Measurements from ENCODE around the gene THADA.

THADA gene

DNA sequence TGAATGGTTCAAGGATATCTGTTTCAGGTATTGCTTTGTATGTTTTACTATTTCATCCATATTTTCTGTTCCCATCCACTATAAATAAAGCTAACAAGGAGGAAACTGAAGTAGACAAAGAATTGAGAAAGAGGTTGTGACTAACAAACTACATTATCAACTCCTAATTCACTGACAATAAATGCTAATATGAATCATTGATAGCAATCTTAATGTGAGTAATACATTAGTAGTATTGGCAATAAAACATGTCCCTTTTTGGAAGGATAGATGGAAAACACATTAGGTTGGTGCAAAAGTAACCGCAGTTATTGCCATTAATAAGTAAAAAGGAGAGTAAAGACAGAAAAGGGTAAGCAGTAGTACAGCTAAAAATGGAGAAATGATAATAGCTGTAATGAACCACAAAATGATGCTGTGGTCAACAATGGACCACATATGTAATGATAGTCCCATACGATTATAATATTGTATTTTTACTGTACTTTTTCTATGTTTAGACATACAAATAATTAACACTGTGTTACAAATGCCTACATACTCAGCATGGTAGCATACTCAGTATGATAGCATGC is 104.7 kb downstream of the THADA start:
- CTCF ChIA-PET: interaction anchor here (0.6 to 1.0 kb wide), 3 partner anchors 36 to 517 kb away, joined by 3 read pairs; no protein-coding TSS in a partner anchor
- Histone ChIP-seq H3K9me3 (ENCODE audit: control insufficient read depth, insufficient read depth, low read depth, low read length) (no peaks in the 10 kb centered on the region), H3K36me3 (ENCODE audit: control insufficient read depth in 2 of 2, insufficient read depth in 1 of 2, low read length in 2 of 2) (no peaks in the 10 kb centered on the region), H3K4me3 (ENCODE audit: low read depth, low read length) (no peak overlapping the region), H3K27ac (ENCODE audit: extremely low read depth, low read depth, low read length) (no peak overlapping the region), H3K4me1 (ENCODE audit: control insufficient read depth, insufficient read depth, low read length) (no peaks in the 10 kb centered on the region)
- TF ChIP-seq ZNF416 (tag by site-specific recombination; IDR thresholded peaks at IDR 0.05) (no peak), ZNF140 (tag by site-specific recombination; IDR thresholded peaks at IDR 0.05) (no peak), ZFP41 (tag by site-specific recombination; IDR thresholded peaks at IDR 0.05; ENCODE audit: borderline replicate concordance) (no peak), ZXDB (tag by site-specific recombination; IDR thresholded peaks at IDR 0.05) (no peak), YY2 (tag by site-specific recombination; IDR thresholded peaks at IDR 0.05) (no peak), ZNF274 (IDR thresholded peaks at IDR 0.05; ENCODE audit: low read length) (no peak), ZNF274 (tag by site-specific recombination; IDR thresholded peaks at IDR 0.05; ENCODE audit: borderline replicate concordance) (no peak), ZNF132 (tag by site-specific recombination; IDR thresholded peaks at IDR 0.05; ENCODE audit: borderline replicate concordance) (no peak), ZSCAN4 (tag by site-specific recombination; IDR thresholded peaks at IDR 0.05) (no peak), ATF2 (tag by site-specific recombination; IDR thresholded peaks at IDR 0.05; ENCODE audit: low read depth) (no peak), ZNF423 (tag by site-specific recombination; IDR thresholded peaks at IDR 0.05) (no peak), ZNF362 (tag by site-specific recombination; IDR thresholded peaks at IDR 0.05) (no peak), ZNF221 (tag by site-specific recombination; IDR thresholded peaks at IDR 0.05; ENCODE audit: borderline replicate concordance) (no peak), EGR2 (tag by site-specific recombination; IDR thresholded peaks at IDR 0.05; ENCODE audit: low read depth) (no peak), ZNF324 (tag by site-specific recombination; IDR thresholded peaks at IDR 0.05) (no peak), REPIN1 (tag by site-specific recombination; IDR thresholded peaks at IDR 0.05; ENCODE audit: low read depth) (no peak)
- TF ChIP-seq, protein P1, sequence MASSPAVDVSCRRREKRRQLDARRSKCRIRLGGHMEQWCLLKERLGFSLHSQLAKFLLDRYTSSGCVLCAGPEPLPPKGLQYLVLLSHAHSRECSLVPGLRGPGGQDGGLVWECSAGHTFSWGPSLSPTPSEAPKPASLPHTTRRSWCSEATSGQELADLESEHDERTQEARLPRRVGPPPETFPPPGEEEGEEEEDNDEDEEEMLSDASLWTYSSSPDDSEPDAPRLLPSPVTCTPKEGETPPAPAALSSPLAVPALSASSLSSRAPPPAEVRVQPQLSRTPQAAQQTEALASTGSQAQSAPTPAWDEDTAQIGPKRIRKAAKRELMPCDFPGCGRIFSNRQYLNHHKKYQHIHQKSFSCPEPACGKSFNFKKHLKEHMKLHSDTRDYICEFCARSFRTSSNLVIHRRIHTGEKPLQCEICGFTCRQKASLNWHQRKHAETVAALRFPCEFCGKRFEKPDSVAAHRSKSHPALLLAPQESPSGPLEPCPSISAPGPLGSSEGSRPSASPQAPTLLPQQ (tag by site-specific recombination; IDR thresholded peaks at IDR 0.05): no peak
- TF ChIP-seq, protein P2, sequence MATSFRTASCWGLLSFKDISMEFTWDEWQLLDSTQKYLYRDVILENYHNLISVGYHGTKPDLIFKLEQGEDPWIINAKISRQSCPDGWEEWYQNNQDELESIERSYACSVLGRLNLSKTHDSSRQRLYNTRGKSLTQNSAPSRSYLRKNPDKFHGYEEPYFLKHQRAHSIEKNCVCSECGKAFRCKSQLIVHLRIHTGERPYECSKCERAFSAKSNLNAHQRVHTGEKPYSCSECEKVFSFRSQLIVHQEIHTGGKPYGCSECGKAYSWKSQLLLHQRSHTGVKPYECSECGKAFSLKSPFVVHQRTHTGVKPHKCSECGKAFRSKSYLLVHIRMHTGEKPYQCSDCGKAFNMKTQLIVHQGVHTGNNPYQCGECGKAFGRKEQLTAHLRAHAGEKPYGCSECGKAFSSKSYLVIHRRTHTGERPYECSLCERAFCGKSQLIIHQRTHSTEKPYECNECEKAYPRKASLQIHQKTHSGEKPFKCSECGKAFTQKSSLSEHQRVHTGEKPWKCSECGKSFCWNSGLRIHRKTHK (tag by site-specific recombination; IDR thresholded peaks at IDR 0.05): no peak
- TF ChIP-seq, protein P3, sequence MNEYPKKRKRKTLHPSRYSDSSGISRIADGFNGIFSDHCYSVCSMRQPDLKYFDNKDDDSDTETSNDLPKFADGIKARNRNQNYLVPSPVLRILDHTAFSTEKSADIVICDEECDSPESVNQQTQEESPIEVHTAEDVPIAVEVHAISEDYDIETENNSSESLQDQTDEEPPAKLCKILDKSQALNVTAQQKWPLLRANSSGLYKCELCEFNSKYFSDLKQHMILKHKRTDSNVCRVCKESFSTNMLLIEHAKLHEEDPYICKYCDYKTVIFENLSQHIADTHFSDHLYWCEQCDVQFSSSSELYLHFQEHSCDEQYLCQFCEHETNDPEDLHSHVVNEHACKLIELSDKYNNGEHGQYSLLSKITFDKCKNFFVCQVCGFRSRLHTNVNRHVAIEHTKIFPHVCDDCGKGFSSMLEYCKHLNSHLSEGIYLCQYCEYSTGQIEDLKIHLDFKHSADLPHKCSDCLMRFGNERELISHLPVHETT (tag by site-specific recombination; IDR thresholded peaks at IDR 0.05): no peak
- POLR2A ChIA-PET: no interaction called here

Data from HEK293 (cell line).